Muscle of leg (tissue), 11 donors: ENCODE measurements around the gene TXNRD2. TPM values are rescaled to one million over a fixed set of nuclear protein-coding genes. Genes with fewer than 3 reads are reported as not detected.

Source experiments
- DNase-seq: peaks from one replicate; pipeline ENCODE4 v3.0.0; 2013
- H3K27ac ChIP-seq: one replicate; pipeline ENCODE4 v1.5.1; 2013; ENCODE audit warnings: mild to moderate bottlenecking, low read length, control low read depth
- H3K27me3 ChIP-seq: one replicate; pipeline ENCODE4 v1.6.1; 2013; ENCODE audit warnings: low read length; ENCODE audit not compliant: control insufficient read depth, insufficient read depth
- H3K36me3 ChIP-seq: one replicate; pipeline ENCODE4 v1.6.1; 2013; ENCODE audit warnings: low read length; ENCODE audit not compliant: control insufficient read depth, insufficient read depth
- H3K4me1 ChIP-seq: one replicate; pipeline ENCODE4 v1.6.1; 2013; ENCODE audit warnings: low read length; ENCODE audit not compliant: control insufficient read depth, insufficient read depth
- H3K4me3 ChIP-seq: one replicate; pipeline ENCODE4 v1.5.1; 2013; ENCODE audit warnings: low read length, control low read depth
- H3K9me3 ChIP-seq: replicated peaks from 2 replicates; pipeline ENCODE4 v1.6.1; 2013; ENCODE audit warnings: low read depth, low read length; ENCODE audit not compliant: control insufficient read depth
- WGBS: methylation state at CpG from one replicate; pipeline ENCODE4 v1.1.5; 2013; ENCODE audit warnings: missing lambda C conversion rate; ENCODE audit not compliant: insufficient coverage; 5-methylcytosine and 5-hydroxymethylcytosine counted together
- polyA plus RNA-seq, 8 donors: library from polyadenylated mRNA; unstranded; fragments of 120-200 nt; gene quantifications; one replicate each; pipeline versions ENCODE4 v1.2.1 to v1.2.3, GENCODE V29; 2013; ENCODE audit warnings: inconsistent platforms in 1 of 8, low replicate concordance in 1 of 8; ENCODE audit not compliant: insufficient read length in 8 of 8, insufficient read depth in 1 of 8
- total RNA-seq: library from RNA; stranded (reverse); fragments of 120-200 nt; gene quantifications from one replicate; pipeline ENCODE4 v1.2.4, GENCODE V29; 2013

The TXNRD2 gene
- total and polyA plus RNA-seq, 9 donors = 14.1 to 21.5 (median 17.9) TPM

DNA sequence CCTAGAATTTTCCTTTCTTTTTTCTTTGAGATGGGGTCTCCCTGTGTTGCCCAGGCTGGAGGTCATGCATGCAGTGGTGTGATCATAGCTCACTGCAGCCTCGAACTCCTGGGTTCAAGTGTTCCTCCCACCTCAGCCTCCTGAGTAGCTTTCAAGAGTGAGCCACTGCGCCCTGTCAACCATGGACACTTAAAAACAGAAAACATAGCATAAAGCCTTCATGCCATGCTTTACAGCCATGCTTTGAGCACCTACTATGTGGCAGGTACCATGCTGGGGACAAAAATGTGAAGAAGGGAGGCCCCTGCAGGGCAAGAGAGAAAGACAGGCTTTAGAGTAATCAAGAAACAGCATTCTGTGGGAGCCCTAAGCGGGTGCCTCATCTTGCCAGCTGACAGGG is 73.3 kb downstream of the TXNRD2 start:
- Histone ChIP-seq H3K4me1 (peaks cover 11% of the 10 kb centered on the region), H3K9me3 (no peaks in the 10 kb centered on the region), H3K4me3 (no peak overlapping the region), H3K27ac (no peak overlapping the region), H3K36me3 (no peaks in the 10 kb centered on the region), H3K27me3 (no peaks in the 10 kb centered on the region)
- no peak for DNase-seq
- WGBS = 92% methylated on average over 1 of the region's 3 CpGs

DNA sequence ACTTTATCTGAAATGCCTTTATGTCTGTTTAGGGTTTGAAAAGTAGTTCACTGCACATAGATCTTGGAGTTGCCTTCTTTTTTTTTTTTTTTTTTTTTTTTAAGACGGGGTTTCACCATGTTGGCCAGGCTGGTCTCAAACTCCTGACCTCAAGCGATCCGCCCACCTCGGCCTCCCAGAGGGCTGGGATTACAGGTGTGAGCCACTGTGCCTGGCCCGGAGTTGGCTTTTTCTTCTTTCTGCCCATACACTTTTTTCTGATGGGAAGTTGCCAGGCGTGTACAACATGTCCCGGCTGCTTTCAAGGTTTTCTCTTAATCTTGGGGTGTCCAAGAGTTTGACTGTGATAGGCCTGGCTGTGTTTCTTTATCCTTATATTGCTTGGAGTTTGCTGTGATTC is 74.0 kb downstream of the TXNRD2 start:
- no peaks in the 10 kb centered on the region for H3K36me3 ChIP-seq
- H3K9me3 ChIP-seq = no peaks in the 10 kb centered on the region
- H3K4me3 ChIP-seq = no peak overlapping the region
- no peak overlapping the region for H3K27ac ChIP-seq
- H3K4me1 ChIP-seq = peaks cover 6% of the 10 kb centered on the region
- 81% methylated on average over 3 of the region's 7 CpGs for WGBS
- no peaks in the 10 kb centered on the region for H3K27me3 ChIP-seq
- no peak for DNase-seq

DNA sequence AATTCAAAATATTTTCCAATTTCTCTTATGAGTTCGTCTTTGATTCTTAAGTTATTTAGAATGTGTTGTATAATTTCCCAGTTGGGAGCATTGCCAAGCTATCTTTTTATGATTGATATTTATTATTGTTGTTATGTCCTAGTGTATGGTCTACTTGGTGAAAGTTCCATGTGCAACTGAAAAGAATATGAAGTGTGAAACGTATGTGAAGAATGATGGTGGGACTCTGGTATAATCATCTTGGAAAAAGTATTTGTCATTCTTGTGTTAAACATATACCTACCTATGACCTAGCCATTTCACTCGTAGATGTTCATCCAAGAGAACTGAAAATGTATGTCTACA is 75.0 kb downstream of the TXNRD2 start:
- H3K27ac ChIP-seq = no peak overlapping the region
- no CpG with 5 or more reads among the region's 3 CpGs for WGBS
- DNase-seq = no peak

DNA sequence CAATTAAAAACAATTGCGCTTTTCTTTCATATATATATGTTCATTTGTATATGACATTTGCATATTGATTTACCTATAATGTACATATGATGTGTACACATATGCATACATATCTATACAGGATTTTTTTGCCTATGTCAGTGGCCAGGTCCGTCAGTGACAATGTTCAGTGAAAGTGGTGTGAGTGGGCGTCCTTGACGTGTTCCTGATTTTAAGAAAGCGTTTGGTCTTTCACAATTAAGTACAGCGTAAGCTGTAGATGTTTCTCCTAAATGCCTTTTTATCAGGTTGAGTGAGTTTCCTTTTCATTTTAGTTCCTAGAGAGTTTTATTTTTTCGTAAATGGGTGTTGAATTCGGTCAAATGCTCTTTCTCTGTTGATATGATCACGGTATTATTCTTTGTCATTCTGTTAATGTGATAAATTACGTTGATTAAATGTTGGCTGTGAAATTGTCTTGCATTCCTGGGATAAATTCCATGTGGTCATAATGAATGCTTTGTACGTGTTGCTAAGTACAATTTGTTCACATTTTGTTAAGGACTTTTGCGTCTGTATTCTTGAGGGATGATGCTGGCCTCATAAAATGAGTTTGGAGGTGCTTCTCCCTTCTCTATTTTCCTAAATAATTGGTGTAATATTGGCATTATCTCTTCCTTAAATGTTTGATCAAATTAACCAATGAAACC is 76.3 kb downstream of the TXNRD2 start:
- no peak overlapping the region for H3K27ac ChIP-seq
- no peaks in the 10 kb centered on the region for H3K9me3 ChIP-seq
- H3K27me3 ChIP-seq = no peaks in the 10 kb centered on the region
- DNase-seq = no peak
- 100% methylated on average over 1 of the region's 12 CpGs for WGBS
- no peak overlapping the region for H3K4me3 ChIP-seq
- H3K4me1 ChIP-seq = peaks cover 2% of the 10 kb centered on the region
- peaks cover 2% of the 10 kb centered on the region for H3K36me3 ChIP-seq

More for the DNA sequence above, 75.0 kb downstream of the TXNRD2 start:
- H3K4me1 ChIP-seq = peaks cover 4% of the 10 kb centered on the region
- H3K36me3 ChIP-seq = no peaks in the 10 kb centered on the region
- H3K4me3 ChIP-seq = no peak overlapping the region
- no peaks in the 10 kb centered on the region for H3K9me3 ChIP-seq
- H3K27me3 ChIP-seq = no peaks in the 10 kb centered on the region

DNA sequence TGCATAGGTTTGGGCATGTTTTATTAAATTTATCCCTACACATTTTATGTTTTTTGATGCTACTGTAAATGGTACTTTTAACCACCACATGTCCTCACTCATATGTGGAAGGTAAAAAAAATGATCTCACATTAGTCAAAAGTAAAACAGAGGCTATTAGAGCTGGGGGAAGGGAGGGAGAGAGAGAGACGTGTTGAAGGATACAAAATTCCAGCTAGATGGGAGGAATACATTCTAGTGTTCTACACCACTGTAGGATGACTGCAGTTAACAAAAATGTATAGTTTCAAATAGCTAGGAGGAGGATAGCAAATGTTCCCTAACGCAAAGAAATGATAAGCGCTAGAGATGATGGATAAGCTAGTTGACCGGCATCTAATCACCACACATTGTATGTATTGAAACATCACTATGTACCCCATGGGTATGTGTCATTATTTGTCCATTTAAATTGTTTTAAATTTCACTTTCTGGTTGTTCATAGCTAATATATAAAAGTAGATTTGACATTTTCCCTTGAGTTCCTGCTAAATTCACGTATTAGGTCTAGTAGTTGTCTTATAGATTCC is 77.0 kb downstream of the TXNRD2 start:
- WGBS = no CpG with 5 or more reads among the region's 5 CpGs
- no peak overlapping the region for H3K27ac ChIP-seq
- no peaks in the 10 kb centered on the region for H3K27me3 ChIP-seq
- no peak overlapping the region for H3K4me3 ChIP-seq
- DNase-seq = no peak
- no peaks in the 10 kb centered on the region for H3K4me1 ChIP-seq
- H3K9me3 ChIP-seq = no peaks in the 10 kb centered on the region
- H3K36me3 ChIP-seq = peaks cover 2% of the 10 kb centered on the region

DNA sequence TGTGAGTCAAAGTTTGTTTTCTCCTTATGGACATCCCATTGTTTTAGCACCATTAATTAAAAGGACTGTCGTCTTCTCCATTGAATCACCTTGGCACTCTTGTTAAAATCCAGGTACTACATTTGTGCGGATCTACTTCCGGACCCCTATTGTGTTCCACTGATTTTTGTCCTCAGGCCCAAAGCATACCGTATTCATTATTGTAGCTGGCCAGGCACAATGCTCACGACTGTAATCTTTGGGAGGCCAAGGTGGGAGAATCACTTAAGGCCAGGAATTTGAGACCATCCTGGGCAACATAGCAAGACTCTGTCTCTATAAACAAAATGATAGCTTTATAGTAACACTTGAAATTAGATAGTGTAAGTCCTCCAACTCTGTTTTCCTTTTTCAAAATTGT is 78.0 kb downstream of the TXNRD2 start:
- H3K4me3 ChIP-seq = no peak overlapping the region
- H3K9me3 ChIP-seq = no peaks in the 10 kb centered on the region
- H3K27me3 ChIP-seq = no peaks in the 10 kb centered on the region
- no peak for DNase-seq
- H3K36me3 ChIP-seq = peaks cover 2% of the 10 kb centered on the region
- WGBS = 91% methylated on average over 4 of the region's 5 CpGs
- H3K27ac ChIP-seq = no peak overlapping the region
- no peaks in the 10 kb centered on the region for H3K4me1 ChIP-seq

DNA sequence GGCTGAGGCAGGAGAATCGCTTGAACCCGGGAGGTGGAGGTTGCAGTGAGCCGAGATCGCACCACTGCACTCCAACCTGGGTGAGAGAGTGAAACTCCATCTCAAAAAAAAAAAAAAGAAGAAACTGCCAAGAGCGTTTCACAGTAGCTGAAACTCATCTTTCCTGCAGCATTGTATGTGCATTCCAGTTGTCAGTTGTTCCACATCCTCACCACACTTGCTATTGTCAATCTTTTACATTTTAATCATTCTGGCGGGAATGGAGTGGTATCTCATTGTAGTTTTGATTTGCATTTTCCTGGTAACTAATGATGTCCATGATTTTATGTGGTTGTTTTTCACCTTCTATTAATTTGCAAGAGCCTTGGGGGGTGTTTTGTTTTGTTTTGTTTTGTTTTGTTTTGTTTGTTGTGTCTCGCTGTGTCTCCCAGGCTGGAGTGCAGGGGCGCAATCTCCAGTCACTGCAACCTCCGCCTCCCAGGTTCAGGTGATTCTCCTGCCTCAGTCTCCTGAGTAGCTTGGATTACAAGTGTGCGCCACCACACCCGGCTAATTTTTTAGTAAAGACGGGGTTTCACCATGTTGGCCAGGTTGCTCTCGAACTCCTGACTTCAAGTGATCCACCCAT is 78.9 kb downstream of the TXNRD2 start:
- 100% methylated on average over 4 of the region's 13 CpGs for WGBS
- no peaks in the 10 kb centered on the region for H3K9me3 ChIP-seq

DNA sequence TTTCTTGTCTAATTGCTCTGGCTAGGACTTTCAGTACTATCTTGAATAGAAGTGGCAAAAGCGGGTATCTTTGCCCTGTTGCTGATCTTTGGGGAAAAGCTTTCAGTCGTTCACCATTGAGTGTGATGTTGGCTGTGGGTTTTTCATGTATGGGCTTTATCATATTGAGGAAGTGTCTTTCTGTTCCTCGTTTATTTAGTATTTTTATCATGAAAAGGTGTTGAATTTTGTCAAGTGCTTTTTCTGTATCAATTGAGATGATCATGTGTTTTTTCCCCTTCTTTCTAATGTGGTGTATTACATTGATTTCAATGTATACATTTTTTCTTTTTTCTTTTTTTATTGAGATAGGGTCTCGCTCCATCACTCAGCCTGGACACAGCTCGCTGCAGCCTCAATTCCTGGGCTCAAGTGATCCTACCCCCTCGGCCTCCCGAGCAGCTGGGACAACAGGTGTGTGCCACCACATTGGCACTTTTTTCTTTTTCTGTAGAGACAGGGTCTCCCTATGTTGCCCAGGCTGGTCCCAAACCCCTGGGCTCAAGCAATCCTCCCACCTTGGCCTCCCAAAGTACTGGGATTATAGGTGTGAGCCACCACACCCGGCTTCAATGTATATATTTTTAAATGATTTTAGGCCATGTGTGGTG is 81.6 kb downstream of the TXNRD2 start:
- DNase-seq = no peak
- 100% methylated on average over 5 of the region's 8 CpGs for WGBS

More for the DNA sequence above, 78.9 kb downstream of the TXNRD2 start:
- H3K4me1 ChIP-seq = no peaks in the 10 kb centered on the region
- peaks cover 2% of the 10 kb centered on the region for H3K36me3 ChIP-seq
- H3K27me3 ChIP-seq = no peaks in the 10 kb centered on the region
- DNase-seq = peak; percentile 47
- H3K4me3 ChIP-seq = no peak overlapping the region
- H3K27ac ChIP-seq = no peak overlapping the region

DNA sequence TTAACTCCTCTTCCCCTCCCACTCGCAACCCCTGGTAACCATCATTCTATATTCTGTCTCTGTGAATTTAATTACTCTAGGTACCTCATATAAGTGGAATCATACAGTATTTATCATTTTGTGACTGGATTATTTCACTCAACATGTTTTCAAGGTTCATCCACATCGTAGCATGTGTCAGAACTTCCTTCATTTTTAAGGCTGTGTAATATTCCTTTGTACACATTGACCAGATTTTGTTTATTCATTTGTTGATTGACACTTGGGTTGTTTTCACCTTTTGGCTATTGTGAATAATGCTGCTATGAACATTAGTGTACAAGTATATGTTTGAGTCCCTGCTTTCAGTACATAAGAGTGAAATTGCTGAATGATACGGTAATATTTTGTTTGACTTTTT is 84.2 kb downstream of the TXNRD2 start:
- Histone ChIP-seq H3K4me3 (no peak overlapping the region), H3K9me3 (no peaks in the 10 kb centered on the region), H3K27me3 (no peaks in the 10 kb centered on the region), H3K36me3 (peaks cover 2% of the 10 kb centered on the region), H3K4me1 (peaks cover 27% of the 10 kb centered on the region), H3K27ac (no peak overlapping the region)
- no peak for DNase-seq
- WGBS = no CpG with 5 or more reads among the region's 3 CpGs

More for the DNA sequence above, 81.6 kb downstream of the TXNRD2 start:
- H3K36me3 ChIP-seq = peaks cover 2% of the 10 kb centered on the region
- no peak overlapping the region for H3K27ac ChIP-seq
- peaks cover 10% of the 10 kb centered on the region for H3K4me1 ChIP-seq
- H3K27me3 ChIP-seq = no peaks in the 10 kb centered on the region
- no peaks in the 10 kb centered on the region for H3K9me3 ChIP-seq
- no peak overlapping the region for H3K4me3 ChIP-seq
